Left ventricle myocardium inferior (tissue), 1 donor: ENCODE measurements around the gene ZNF350. TPM values are rescaled to one million over a fixed set of nuclear protein-coding genes. Genes with fewer than 3 reads are reported as not detected.
A peak's percentile ranks its signal among the peaks of the same experiment; 100 is the strongest.
"Not testable (repeated sequence)": the region's sequence is repeated elsewhere in the genome, so short reads cannot be mapped to it uniquely, and the experiment has no call there.

Experiments
- DNase-seq: peaks from one replicate; pipeline ENCODE4 v3.0.0-alpha.2; 2020
- H3K27ac ChIP-seq: fragments of 200-600 bp; replicated peaks from 2 replicates; pipeline ENCODE4 v1.8.0; 2021
- H3K27me3 ChIP-seq: fragments of 200-600 bp; 2 replicates; pipeline ENCODE4 v1.8.0; 2021; ENCODE audit warnings: low read depth
- H3K36me3 ChIP-seq: fragments of 200-600 bp; 2 replicates; pipeline ENCODE4 v1.8.0; 2021
- H3K4me1 ChIP-seq: fragments of 200-600 bp; 2 replicates; pipeline ENCODE4 v1.8.0; 2021
- H3K4me3 ChIP-seq: fragments of 200-600 bp; 2 replicates; pipeline ENCODE4 v1.8.0; 2021; ENCODE audit warnings: mild to moderate bottlenecking, moderate library complexity
- H3K9me3 ChIP-seq: fragments of 200-600 bp; replicated peaks from 2 replicates; pipeline ENCODE4 v1.8.0; 2021
- intact Hi-C: fragments of 100-400 bp; cut with micrococcal nuclease; formaldehyde crosslinking; loops from one replicate; pipeline ENCODE4 v1.11.0; 2022
- total RNA-seq: library from RNA; stranded (reverse); fragmentation: NEBNext Ultra II Directional; extraction: Animal tissue kit (Norgen Biotek cat#: 25700); gene quantifications from one replicate; pipeline ENCODE4 v1.2.1, GENCODE V29; 2021
- TF ChIP-seq, protein P1 (sequence below): fragments of 200-600 bp; IDR thresholded peaks from 2 replicates; pipeline ENCODE4 v1.8.0; 2021; ENCODE audit warnings: antibody characterized with exemption, mild to moderate bottlenecking, borderline replicate concordance
- donor health status: DM: no; HTN: yes; CAD: no; lungs with severe emphysema.

ZNF350 gene
- total RNA-seq, 1 donor from 2014 or later = 8.0 TPM

GRCh38 chr19:51959791-51960190 is 26.8 kb downstream of the ZNF350 start:
- TF ChIP-seq, protein P1, sequence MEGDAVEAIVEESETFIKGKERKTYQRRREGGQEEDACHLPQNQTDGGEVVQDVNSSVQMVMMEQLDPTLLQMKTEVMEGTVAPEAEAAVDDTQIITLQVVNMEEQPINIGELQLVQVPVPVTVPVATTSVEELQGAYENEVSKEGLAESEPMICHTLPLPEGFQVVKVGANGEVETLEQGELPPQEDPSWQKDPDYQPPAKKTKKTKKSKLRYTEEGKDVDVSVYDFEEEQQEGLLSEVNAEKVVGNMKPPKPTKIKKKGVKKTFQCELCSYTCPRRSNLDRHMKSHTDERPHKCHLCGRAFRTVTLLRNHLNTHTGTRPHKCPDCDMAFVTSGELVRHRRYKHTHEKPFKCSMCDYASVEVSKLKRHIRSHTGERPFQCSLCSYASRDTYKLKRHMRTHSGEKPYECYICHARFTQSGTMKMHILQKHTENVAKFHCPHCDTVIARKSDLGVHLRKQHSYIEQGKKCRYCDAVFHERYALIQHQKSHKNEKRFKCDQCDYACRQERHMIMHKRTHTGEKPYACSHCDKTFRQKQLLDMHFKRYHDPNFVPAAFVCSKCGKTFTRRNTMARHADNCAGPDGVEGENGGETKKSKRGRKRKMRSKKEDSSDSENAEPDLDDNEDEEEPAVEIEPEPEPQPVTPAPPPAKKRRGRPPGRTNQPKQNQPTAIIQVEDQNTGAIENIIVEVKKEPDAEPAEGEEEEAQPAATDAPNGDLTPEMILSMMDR = no peak
- Histone ChIP-seq H3K27ac (no peak overlapping the region), H3K9me3 (peaks cover 97% of the 10 kb centered on the region), H3K4me1 (peaks cover 12% of the 10 kb centered on the region), H3K36me3 (peaks cover 35% of the 10 kb centered on the region), H3K4me3 (no peak overlapping the region), H3K27me3 (no peaks in the 10 kb centered on the region)
- intact Hi-C loops = no loop called here
- no peak for DNase-seq

GRCh38 chr19:51957846-51958245 is 28.8 kb downstream of the ZNF350 start:
- H3K4me1 ChIP-seq = peaks cover 12% of the 10 kb centered on the region
- intact Hi-C loops, H3K27ac ChIP-seq, DNase-seq, H3K4me3 ChIP-seq, H3K27me3 ChIP-seq: not testable (repeated sequence)
- peaks cover 83% of the 10 kb centered on the region for H3K9me3 ChIP-seq
- H3K36me3 ChIP-seq = peaks cover 15% of the 10 kb centered on the region

DNA sequence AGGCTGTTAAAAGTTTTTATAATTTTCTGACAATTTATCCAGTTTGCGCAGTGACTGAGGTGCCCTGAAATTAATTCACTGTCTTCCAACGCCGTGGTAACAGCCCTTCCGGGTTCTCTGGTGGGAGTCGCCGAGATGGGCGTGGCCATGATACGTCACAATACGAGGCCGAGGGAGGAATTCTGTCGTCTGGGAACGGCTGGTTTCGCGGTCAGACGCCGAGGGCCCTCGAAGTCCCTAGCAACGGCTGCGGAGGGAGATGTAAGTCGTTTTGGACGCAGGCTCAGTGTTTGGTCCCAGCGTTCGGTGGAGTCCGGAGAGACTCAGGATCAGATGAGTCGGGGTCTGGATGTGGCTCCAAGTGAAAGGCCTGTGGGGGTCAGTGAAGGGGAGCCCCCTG is 37.7 kb downstream of the ZNF350 start:
- peaks cover 87% of the 10 kb centered on the region for H3K9me3 ChIP-seq
- peaks cover 35% of the 10 kb centered on the region for H3K36me3 ChIP-seq
- TF ChIP-seq, protein P1 = no peak

GRCh38 chr19:51946602-51947001 is 40.0 kb downstream of the ZNF350 start:
- H3K36me3 ChIP-seq = peaks cover 59% of the 10 kb centered on the region
- no peak for DNase-seq
- H3K9me3 ChIP-seq = peaks cover 100% of the 10 kb centered on the region
- no peak overlapping the region for H3K4me3 ChIP-seq
- H3K27ac ChIP-seq = no peak overlapping the region
- H3K27me3 ChIP-seq = no peaks in the 10 kb centered on the region
- intact Hi-C loops = no loop called here
- H3K4me1 ChIP-seq = no peaks in the 10 kb centered on the region
- TF ChIP-seq, protein P1 = no peak

More for the DNA sequence above, 37.7 kb downstream of the ZNF350 start:
- H3K27ac ChIP-seq = no peak overlapping the region
- DNase-seq = peak; percentile 20
- peak overlapping the region; percentile 53 for H3K4me3 ChIP-seq
- intact Hi-C loops = no loop called here
- no peaks in the 10 kb centered on the region for H3K4me1 ChIP-seq
- H3K27me3 ChIP-seq = no peaks in the 10 kb centered on the region

DNA sequence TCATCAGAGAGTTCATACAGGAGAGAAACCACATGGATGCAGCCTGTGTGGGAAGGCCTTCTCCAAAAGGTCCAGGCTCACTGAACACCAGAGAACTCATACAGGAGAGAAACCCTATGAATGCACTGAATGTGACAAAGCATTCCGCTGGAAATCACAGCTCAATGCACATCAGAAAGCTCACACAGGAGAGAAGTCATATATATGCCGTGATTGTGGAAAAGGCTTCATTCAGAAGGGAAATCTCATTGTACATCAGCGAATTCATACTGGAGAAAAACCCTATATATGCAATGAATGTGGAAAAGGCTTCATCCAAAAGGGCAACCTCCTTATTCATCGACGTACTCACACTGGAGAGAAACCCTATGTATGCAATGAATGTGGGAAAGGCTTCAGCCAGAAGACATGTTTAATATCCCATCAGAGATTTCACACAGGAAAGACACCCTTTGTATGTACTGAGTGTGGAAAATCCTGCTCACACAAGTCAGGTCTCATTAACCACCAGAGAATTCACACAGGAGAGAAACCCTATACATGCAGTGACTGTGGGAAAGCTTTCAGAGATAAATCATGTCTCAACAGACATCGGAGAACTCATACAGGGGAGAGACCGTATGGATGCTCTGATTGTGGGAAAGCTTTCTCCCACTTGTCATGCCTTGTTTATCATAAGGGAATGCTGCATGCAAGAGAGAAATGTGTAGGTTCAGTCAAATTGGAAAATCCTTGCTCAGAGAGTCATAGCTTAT is 41.7 kb downstream of the ZNF350 start:
- no peaks in the 10 kb centered on the region for H3K4me1 ChIP-seq
- no peak overlapping the region for H3K27ac ChIP-seq
- no peak for DNase-seq
- intact Hi-C loops = no loop called here
- peaks cover 68% of the 10 kb centered on the region for H3K36me3 ChIP-seq
- no peak overlapping the region for H3K4me3 ChIP-seq
- H3K27me3 ChIP-seq = no peaks in the 10 kb centered on the region
- H3K9me3 ChIP-seq = peaks cover 100% of the 10 kb centered on the region
- TF ChIP-seq, protein P1 = no peak

- H3K36me3 ChIP-seq = peaks cover 100% of the 10 kb centered on the region
- intact Hi-C loops = no loop called here
- H3K9me3 ChIP-seq = peaks cover 100% of the 10 kb centered on the region
- H3K27ac ChIP-seq = no peak overlapping the region
- H3K27me3 ChIP-seq = no peaks in the 10 kb centered on the region
- TF ChIP-seq, protein P1 = no peak
- DNase-seq = no peak
- H3K4me1 ChIP-seq = no peaks in the 10 kb centered on the region
- H3K4me3 ChIP-seq = no peak overlapping the region
Measured at GRCh38 chr19:51938936-51939335, 47.7 kb downstream of the ZNF350 start.
